PC-9 (cell line): Measurements from ENCODE around the gene C12orf60. TPM values are rescaled to one million over a fixed set of nuclear protein-coding genes. Genes with fewer than 3 reads are reported as not detected.
A peak's percentile ranks its signal among the peaks of the same experiment; 100 is the strongest.
"Not testable (repeated sequence)": the region's sequence is repeated elsewhere in the genome, so short reads cannot be mapped to it uniquely, and the experiment has no call there.

Experiments
- Bru-seq: library from RNA; stranded (reverse); fragments of 400-500 nt; gene quantifications from one replicate; lab custom pipeline; 2021; lab: Mats Ljungman, UMichigan
- BruChase-seq, 2 experiments: library from RNA; stranded (reverse); fragments of 400-500 nt; gene quantifications; one replicate each; lab custom pipeline; 2021; lab: Mats Ljungman, UMichigan
- BruUV-seq: library from RNA; stranded (reverse); fragments of 400-500 nt; replicated peaks from 2 replicates; lab custom pipeline; 2021; lab: Mats Ljungman, UMichigan
- CTCF ChIA-PET: fragments of 300-600 bp; sonication (Branson Sonifier 250); formaldehyde crosslinking; loops from one replicate; lab custom pipeline; 2022; ENCODE audit warnings: antibody characterized with exemption; lab: Charles Lee
- POLR2A ChIA-PET: fragments of 300-600 bp; sonication (Branson Sonifier 250); formaldehyde crosslinking; loops from one replicate; lab custom pipeline; 2022; ENCODE audit warnings: antibody characterized with exemption; ENCODE audit not compliant: unreplicated experiment; lab: Charles Lee
- DNase-seq, 2 experiments: peaks; one replicate each; pipeline versions ENCODE4 v3.0.0 to v3.0.0-alpha.2; 2015 to 2022; ENCODE audit warnings: mixed read lengths in 1 of 2
- H2AFZ ChIP-seq: fragments of 200-600 bp; sonication (generic); 2 replicates; pipeline ENCODE4 v1.8.1; 2017; ENCODE audit warnings: antibody characterized with exemption
- H3F3A ChIP-seq: fragments of 200-600 bp; sonication (generic); 2 replicates; pipeline ENCODE4 v1.8.1; 2017; ENCODE audit warnings: antibody characterized with exemption, mild to moderate bottlenecking, low read depth; ENCODE audit not compliant: insufficient read depth
- H3K27ac ChIP-seq: fragments of 200-600 bp; sonication (generic); 2 replicates; pipeline ENCODE4 v1.6.1; 2016; ENCODE audit warnings: mixed run types
- H3K27me3 ChIP-seq: fragments of 200-600 bp; sonication (generic); 2 replicates; pipeline ENCODE4 v1.6.1; 2016; ENCODE audit warnings: low read depth, mixed run types; ENCODE audit not compliant: insufficient read depth
- H3K36me3 ChIP-seq: fragments of 200-600 bp; sonication (generic); 2 replicates; pipeline ENCODE4 v1.6.1; 2016; ENCODE audit warnings: low read depth, mixed run types
- H3K4me1 ChIP-seq: fragments of 200-600 bp; sonication (generic); replicated peaks from 2 replicates; pipeline ENCODE4 v1.6.1; 2016; ENCODE audit warnings: mixed run types; ENCODE audit not compliant: insufficient read depth
- H3K4me2 ChIP-seq: fragments of 200-600 bp; sonication (generic); 2 replicates; pipeline ENCODE4 v1.6.1; 2017; ENCODE audit warnings: mixed run types
- H3K4me3 ChIP-seq: fragments of 200-600 bp; sonication (generic); 2 replicates; pipeline ENCODE4 v1.6.1; 2016; ENCODE audit warnings: mixed run types
- H3K79me2 ChIP-seq: fragments of 200-600 bp; sonication (generic); 2 replicates; pipeline ENCODE4 v1.6.1; 2017; ENCODE audit warnings: low read depth, mixed run types
- H3K9me2 ChIP-seq: fragments of 200-600 bp; sonication (generic); 2 replicates; pipeline ENCODE4 v1.8.1; 2017; ENCODE audit warnings: mild to moderate bottlenecking; ENCODE audit not compliant: insufficient read depth
- H3K9me3 ChIP-seq: fragments of 200-600 bp; sonication (generic); 2 replicates; pipeline ENCODE4 v1.8.1; 2016; ENCODE audit warnings: low read depth; ENCODE audit not compliant: insufficient read depth
- H4K20me1 ChIP-seq: fragments of 200-600 bp; sonication (generic); 2 replicates; pipeline ENCODE4 v1.8.1; 2017; ENCODE audit not compliant: insufficient read depth
- EZH2 ChIP-seq: fragments of 200-600 bp; sonication (generic); IDR thresholded peaks from 2 replicates; pipeline ENCODE4 v1.8.0; 2017; ENCODE audit warnings: antibody characterized with exemption, low read depth
- intact Hi-C: fragments of 100-400 bp; cut with micrococcal nuclease; formaldehyde crosslinking; loops from one replicate; pipeline ENCODE4 v1.10.0; 2022; ENCODE audit not compliant: unreplicated experiment
- long read RNA-seq: library from polyadenylated mRNA; stranded (forward); transcript quantifications from one replicate; pipeline ENCODE4 v2.0.0, GENCODE V29; 2022
- total RNA-seq: library from RNA; stranded (reverse); gene quantifications from 2 replicates; pipeline ENCODE4 v1.2.3, GENCODE V29; 2021
- TF ChIP-seq, protein P1 (sequence below): fragments of 200-600 bp; sonication (generic); conservative IDR thresholded peaks from 2 replicates; pipeline ENCODE4 v1.6.1; 2017; ENCODE audit warnings: mixed run types, antibody characterized with exemption, mild to moderate bottlenecking, moderate library complexity

C12orf60 gene, protein sequence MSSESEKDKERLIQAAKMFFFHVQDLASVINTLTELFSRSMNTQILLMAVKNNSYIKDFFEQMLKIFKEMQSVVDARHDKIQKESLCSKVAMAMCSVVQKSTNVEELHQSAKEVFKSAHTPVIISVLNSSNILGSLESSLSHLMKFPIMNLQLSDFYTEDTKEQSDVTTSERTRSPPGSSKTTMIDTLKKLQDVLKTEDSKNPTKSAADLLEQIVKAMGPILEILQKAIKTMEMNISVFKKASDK
- 3.3 and 4.0 TPM in 2 replicates for total RNA-seq
- percentile 60 among the genes with signal in this experiment for Bru-seq, nascent RNA
- percentile 63 among the genes with signal in this experiment for BruChase-seq, experiment 1, labeled RNA remaining after a 2-hour chase
- BruChase-seq, experiment 2, labeled RNA remaining after a 6-hour chase: percentile 37 among the genes with signal in this experiment
- long read RNA-seq, transcript C12orf60-201 (2 exons, 1,684 nt): major isoform, 6 of 15 reads
- long read RNA-seq, partial matches to known transcripts: 2 of 15 reads
- long read RNA-seq, other reads (novel, unspliced or antisense): 6 of 15 reads

DNA sequence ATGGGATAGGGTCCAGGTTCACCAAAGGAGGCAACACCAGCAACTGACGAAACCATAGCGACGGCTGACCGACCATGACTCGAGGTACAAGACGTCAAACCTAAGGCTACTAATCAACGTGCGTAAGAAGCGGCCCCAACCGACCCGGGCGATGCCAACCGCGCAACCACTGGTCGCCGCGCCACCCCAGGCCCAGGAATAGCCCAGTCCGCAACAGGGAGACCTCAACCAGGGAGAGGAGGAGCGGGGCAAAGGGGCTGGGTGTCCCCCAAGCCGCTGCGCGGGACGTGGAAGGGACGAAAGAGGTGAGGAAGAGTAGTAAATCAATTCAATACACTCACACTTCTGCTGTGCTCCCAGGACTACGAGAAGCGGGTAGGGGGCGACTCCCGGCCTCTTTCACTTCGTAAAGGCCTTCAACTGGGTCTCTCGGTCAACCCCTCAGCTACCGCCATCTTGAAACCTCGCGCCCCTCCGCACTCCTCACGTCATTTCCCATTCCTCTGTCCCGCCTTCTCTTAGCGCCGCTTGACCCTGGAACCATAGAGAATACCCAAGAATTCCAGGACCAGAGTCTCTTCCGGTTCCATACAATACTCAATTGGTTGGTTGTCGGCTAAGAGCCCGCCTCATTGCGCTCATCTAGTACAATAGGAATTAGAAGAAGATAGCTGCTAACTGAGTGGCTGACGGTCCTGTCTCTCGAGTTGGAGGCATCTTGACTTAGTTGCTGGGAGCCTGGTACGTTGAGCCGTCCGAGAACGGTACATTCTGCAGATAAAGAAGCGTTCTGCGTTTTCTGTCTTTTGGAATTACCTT is at the start of gene C12orf60, which contains the start of gene WBP11:
Gene C12orf60 (plus strand): TSS at position 660 of the 819 bp plus-strand sequence. CDS start 19,266 bp downstream, outside the sequence.
Gene WBP11 (minus strand): TSS at position 468 of the 819 bp plus-strand sequence. CDS start 2,095 bp downstream, outside the sequence.
- Histone ChIP-seq H2AFZ (peak within 1 kb of the TSS; percentile 96), H3K4me3 (peak within 1 kb of the TSS; percentile 96), H3K27me3 (no peaks in the 10 kb centered on the region), H4K20me1 (no peaks in the 10 kb centered on the region), H3K27ac (peak within 1 kb of the TSS; percentile 58), H3K79me2 (peaks cover 56% of the 10 kb centered on the region), H3K4me1 (peaks cover 23% of the 10 kb centered on the region), H3K36me3 (0 out of 2 replicates have a peak, but pooled peaks cover 18% of the 10 kb centered on the region), H3F3A (no peaks in the 10 kb centered on the region), H3K4me2 (peak within 1 kb of the TSS; percentile 91), H3K9me2 (no peaks in the 10 kb centered on the region), H3K9me3 (no peaks in the 10 kb centered on the region)
- ChIA-PET POLR2A (interaction anchor here (0.5 to 1.7 kb wide), 12 partner anchors 26 to 455 kb away, joined by 3 to 21 read pairs (median 7); partner anchors contain the start of gene RERG), CTCF (interaction anchor here (0.6 to 1.7 kb wide), 7 partner anchors 14 to 565 kb away, joined by 3 to 9 read pairs (median 3); a partner anchor contains a TSS)
- intact Hi-C loops: loop anchor here (1.0 to 2.0 kb wide), 3 partner anchors 29 to 194 kb away; a partner anchor contains a TSS
- TSS peak; percentile 53 for BruUV-seq
- no peak for TF ChIP-seq EZH2
- TF ChIP-seq, protein P1, sequence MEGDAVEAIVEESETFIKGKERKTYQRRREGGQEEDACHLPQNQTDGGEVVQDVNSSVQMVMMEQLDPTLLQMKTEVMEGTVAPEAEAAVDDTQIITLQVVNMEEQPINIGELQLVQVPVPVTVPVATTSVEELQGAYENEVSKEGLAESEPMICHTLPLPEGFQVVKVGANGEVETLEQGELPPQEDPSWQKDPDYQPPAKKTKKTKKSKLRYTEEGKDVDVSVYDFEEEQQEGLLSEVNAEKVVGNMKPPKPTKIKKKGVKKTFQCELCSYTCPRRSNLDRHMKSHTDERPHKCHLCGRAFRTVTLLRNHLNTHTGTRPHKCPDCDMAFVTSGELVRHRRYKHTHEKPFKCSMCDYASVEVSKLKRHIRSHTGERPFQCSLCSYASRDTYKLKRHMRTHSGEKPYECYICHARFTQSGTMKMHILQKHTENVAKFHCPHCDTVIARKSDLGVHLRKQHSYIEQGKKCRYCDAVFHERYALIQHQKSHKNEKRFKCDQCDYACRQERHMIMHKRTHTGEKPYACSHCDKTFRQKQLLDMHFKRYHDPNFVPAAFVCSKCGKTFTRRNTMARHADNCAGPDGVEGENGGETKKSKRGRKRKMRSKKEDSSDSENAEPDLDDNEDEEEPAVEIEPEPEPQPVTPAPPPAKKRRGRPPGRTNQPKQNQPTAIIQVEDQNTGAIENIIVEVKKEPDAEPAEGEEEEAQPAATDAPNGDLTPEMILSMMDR: no peak
- peak; percentile 94 to 99 for DNase-seq

DNA sequence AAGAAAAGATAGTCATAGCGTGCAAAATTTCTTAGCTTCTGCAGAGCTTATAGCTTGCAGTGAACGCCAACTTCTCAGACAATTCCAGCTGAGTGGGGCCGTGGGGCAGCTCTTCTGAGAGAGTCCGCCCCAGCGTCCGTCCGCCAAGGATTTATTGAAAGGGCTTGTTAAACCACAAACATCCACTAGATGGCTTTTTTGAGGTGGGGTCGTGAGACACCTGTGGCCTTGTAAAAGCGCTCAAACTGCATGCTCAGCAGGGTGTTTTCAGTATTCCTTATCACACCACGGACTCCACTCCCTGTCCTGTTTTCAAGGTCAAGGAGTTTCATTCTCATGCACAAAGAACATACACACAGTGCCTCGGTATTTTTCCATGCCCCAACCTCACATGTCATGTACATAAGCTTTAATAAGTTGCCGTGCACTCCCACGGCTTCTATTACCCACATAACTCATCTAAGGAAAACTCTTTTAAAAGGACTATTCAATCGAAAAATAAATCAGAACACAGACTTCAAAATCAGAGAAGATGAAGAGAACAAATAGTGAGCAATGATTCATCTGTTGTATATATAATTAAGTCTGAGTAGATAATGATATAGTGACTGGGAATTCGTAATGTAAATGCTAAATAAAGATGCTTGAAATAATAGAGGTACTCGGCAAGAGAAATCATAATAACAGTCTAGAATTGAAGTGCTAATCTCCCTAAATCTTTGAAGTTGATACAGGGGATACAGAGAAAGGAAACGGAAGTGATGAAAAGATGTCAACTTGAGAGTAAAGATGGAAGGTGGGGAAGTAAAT is 46.9 kb upstream of the C12orf60 start:
- Histone ChIP-seq H3K9me2 (no peaks in the 10 kb centered on the region), H3K4me1 (no peaks in the 10 kb centered on the region), H3K4me3 (no peak overlapping the region), H3K79me2 (no peaks in the 10 kb centered on the region), H3K27ac (no peak overlapping the region), H3K27me3 (no peaks in the 10 kb centered on the region), H2AFZ (no peak overlapping the region), H3K4me2 (no peak overlapping the region), H3F3A (no peaks in the 10 kb centered on the region), H3K36me3 (no peaks in the 10 kb centered on the region), H4K20me1 (no peaks in the 10 kb centered on the region; the same call in 1 of the 2 replicates), H3K9me3 (peaks cover 8% of the 10 kb centered on the region; the same call in 1 of the 2 replicates)
- ChIA-PET POLR2A (no interaction called here), CTCF (no interaction called here)
- no TSS peak for BruUV-seq
- no peak for TF ChIP-seq EZH2
- TF ChIP-seq, protein P1: 0 out of 2 replicates have a peak, but pooled peaks have one; percentile 17
- no peak for DNase-seq
- intact Hi-C loops: no loop called here

DNA sequence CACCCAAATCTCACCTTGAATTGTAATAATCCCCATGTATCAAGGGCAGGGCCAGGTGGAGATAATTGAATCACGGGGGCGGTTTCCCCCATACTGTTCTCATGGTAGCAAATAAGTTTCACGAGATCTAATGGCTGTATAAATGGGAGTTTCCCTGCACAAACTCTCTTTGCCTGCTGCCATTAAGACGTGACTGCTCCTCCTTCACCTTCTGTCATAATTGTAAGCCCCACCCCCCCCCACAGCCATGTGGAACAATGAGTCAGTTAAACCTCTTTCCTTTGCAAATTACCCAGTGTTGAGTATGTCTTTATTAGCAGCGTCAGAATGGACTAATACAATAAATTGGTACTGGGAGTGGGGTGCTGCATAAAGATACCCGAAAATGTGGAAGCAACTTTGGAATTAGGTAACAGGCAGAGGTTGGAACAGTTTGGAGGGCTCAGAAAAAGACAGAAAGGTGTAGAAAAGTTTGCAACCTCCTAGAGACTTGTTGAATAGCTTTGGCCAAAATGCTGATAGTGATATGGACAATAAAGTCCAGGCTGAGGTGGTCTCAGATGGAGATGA is 43.7 kb upstream of the C12orf60 start:
- H3K4me3 ChIP-seq, H3K79me2 ChIP-seq, BruUV-seq, H4K20me1 ChIP-seq, H3K4me2 ChIP-seq, H3K27ac ChIP-seq, H3K4me1 ChIP-seq, DNase-seq, H3K27me3 ChIP-seq, H3F3A ChIP-seq, H3K9me3 ChIP-seq, H3K36me3 ChIP-seq, POLR2A ChIA-PET, intact Hi-C loops, H3K9me2 ChIP-seq, CTCF ChIA-PET, H2AFZ ChIP-seq: not testable (repeated sequence)
